HG02759 (cell line): ENCODE measurements around the gene IGSF9.

Source experiments
- ATAC-seq: cut with Tn5 transposase; IDR thresholded peaks from one replicate; pipeline ENCODE4 v1.9.1; 2021; ENCODE audit warnings: mild to moderate bottlenecking, moderate library complexity; ENCODE audit not compliant: unreplicated experiment

The IGSF9 gene, protein sequence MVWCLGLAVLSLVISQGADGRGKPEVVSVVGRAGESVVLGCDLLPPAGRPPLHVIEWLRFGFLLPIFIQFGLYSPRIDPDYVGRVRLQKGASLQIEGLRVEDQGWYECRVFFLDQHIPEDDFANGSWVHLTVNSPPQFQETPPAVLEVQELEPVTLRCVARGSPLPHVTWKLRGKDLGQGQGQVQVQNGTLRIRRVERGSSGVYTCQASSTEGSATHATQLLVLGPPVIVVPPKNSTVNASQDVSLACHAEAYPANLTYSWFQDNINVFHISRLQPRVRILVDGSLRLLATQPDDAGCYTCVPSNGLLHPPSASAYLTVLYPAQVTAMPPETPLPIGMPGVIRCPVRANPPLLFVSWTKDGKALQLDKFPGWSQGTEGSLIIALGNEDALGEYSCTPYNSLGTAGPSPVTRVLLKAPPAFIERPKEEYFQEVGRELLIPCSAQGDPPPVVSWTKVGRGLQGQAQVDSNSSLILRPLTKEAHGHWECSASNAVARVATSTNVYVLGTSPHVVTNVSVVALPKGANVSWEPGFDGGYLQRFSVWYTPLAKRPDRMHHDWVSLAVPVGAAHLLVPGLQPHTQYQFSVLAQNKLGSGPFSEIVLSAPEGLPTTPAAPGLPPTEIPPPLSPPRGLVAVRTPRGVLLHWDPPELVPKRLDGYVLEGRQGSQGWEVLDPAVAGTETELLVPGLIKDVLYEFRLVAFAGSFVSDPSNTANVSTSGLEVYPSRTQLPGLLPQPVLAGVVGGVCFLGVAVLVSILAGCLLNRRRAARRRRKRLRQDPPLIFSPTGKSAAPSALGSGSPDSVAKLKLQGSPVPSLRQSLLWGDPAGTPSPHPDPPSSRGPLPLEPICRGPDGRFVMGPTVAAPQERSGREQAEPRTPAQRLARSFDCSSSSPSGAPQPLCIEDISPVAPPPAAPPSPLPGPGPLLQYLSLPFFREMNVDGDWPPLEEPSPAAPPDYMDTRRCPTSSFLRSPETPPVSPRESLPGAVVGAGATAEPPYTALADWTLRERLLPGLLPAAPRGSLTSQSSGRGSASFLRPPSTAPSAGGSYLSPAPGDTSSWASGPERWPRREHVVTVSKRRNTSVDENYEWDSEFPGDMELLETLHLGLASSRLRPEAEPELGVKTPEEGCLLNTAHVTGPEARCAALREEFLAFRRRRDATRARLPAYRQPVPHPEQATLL

DNA sequence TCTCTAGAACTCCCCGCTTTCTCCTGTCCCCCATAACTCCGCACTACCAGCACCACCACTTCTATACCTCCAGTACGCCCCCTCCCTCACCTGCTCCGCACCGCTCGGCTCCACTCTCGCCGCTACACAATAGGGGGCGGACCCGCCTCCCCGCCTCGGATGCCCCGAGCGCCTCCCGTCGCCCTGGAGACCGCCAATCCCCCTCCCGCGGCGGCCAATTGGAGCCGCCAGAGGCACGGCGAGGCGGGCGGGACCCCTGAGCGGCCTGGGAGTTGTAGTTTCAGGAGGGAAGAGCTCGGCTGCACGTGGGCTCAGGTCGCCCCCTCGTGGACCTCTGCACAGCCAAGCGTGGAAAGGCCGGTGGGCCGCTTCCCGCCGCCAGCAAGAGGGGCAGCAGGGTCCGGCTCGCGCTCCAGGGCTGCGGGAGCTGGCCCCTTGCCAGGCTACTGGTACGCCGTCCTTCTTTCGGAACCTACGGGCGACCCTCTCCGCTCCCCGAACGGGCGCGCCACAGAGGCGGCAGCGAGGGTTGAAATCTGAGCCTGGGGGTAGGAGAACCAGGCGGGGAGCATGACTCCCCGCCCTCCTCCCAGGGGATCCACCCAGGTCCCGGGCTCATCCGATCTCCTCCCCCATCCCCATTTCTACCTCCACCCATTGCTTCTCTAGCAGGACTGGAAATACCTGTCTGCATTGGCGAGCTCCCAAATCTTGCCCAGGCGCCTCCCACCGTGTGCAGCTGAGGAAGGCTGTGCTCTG lies at the start of gene IGSF9:
Gene IGSF9 (minus strand): TSS at position 131 of the 759 bp plus-strand sequence. CDS start 2,159 bp downstream, outside the sequence.
- peak; percentile 81 for ATAC-seq

DNA sequence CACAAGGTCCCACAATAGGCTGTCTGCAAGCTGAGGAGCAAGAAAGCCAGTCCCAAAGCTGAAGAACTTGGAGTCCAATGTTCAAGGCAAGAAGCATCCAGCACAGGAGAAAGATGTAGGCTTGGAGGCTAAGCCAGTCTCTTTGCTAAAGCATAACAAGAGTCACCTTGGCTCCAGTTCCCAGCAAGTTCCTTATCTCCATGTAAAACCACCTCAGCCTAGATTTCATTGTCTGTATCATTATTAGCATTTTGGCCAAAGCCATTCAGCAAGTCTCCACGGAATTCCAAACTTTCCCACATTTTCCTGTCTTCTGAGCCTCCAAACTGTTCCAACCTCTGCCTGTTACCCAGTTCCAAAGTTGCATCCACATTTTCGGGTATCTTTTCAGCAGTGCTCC lies 49.5 kb upstream of the IGSF9 start:
- ATAC-seq: no peak

DNA sequence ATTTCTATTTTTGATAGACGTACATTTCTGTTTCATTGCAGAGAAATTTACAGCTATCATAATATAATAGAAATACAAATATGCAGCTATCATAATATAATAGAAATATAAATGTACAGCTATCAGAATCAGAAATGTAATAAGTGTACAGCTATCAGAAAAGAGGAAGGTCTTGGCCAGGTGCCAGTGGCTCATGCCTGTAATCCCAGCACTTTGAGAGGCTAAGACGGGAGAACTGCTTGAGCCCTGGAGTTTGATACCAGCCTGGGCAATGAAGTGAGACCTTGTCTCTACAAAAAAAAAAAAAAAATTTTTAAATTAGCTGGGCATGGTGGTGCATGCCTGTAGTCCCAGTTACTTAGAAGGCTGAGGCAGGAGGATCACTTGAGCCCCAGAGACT lies 48.5 kb upstream of the IGSF9 start:
- no peak for ATAC-seq

DNA sequence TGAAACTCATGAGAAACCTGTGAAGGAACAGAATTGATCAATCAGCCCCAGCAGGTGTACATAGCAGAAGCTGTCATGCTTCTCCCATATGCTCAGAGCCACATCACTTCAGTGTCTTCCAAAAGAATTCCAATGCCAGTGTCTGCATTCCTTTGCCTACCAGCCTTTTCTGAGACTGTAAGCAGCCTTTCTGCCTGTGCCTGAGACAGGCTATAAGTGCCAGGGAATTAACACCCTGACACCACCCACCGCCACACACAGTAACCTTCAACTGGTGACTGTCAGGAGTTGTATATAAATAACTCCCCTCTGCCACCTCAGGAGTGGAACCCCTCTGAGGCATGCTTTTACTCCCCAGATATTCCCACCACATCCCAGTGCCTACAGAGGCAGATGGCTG lies 46.7 kb upstream of the IGSF9 start:
- ATAC-seq: no peak

DNA sequence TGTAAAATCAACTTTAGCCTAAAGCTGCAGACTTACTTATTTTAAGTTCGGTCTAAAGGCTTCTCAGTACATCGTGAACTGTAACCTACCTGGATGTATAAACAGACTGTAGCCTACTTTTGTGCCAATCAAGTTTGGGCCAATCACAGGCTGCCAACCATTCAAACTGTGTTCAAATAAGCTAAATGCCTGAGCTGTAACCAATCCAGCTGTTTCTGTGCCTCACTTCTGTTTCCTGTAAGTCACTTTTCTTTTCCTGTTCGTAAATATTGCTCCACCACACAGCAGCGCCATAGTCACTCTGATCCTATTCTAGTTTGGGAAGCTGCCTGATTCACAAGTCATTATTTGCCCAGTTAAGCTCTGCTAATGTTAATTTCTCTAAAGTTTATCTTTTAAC lies 46.1 kb upstream of the IGSF9 start:
- no peak for ATAC-seq

DNA sequence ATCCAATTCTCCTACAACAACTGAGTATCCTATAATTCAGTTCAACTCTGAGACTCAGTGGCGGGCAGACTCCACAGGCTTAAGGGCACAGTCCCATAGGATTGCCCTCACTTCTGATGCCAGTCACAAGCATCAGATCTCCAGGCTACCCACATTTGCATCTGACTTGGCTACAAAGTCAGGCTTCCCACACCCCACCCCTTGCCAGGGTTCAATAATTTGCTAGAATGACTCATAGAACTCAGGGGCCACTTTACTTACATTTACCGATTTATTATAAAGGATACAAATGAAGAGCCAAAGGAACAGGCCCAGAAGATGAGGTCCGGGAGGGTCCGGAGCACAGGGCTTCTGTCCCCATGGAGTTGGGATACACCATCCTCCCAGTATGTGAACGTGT lies 44.6 kb upstream of the IGSF9 start:
- ATAC-seq: no peak

DNA sequence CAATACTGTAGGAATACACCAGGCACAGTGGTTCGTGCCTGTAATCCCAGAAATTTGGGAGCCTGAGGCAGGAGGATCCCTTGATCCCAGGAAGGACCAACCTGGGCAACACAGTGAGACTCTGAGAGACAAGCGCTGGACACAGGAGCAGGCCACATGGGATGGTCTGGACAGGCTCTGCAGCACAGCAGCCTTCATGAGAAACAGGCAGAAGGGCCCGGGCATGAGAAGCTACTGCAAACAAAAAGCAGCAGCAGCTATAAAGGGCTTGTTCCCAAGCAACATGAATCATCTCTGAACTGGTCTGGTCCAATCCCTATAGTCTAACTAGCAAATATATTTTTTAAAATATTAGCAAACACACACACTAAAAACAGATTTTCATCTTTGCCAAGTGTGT lies 44.2 kb upstream of the IGSF9 start:
- no peak for ATAC-seq

DNA sequence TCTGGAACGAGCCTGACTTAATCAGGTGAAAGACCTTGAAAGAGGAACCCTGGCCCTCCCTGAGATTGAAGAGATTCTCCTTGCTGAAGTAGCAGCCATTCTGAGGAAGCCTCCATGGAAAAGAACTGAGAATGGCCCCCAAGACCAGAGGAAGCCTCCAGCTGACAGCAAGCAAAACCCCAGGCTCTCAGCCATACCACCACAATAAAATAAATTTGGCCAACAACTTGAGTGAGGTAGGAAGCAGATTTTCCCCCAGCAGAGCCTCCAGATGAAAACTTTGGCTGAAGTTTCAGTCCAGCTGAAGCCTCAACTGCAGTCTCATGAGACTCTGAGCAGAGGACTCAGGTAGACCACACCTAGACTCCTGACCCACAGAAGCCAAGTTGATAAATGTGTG lies 42.6 kb upstream of the IGSF9 start:
- ATAC-seq: no peak

DNA sequence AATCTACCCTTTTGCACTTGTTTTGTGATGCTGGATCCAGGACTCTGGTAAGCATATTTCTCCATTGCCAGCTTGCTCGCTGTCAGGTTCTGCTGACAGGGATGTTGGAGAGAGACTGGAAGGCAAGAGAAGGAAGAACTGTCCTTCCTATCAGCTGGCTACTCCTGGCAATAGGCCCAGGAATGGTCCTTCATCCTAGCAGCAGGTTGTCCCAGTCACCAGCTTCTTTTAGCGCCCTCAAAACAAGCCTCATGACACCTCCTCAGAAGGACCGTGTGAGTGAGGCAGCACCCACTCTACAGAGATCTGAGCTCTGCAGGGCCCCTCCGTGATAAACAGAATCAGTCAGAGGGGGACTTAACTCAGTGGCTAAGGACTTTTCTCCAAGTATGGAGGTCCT lies 41.8 kb upstream of the IGSF9 start:
- no peak for ATAC-seq

DNA sequence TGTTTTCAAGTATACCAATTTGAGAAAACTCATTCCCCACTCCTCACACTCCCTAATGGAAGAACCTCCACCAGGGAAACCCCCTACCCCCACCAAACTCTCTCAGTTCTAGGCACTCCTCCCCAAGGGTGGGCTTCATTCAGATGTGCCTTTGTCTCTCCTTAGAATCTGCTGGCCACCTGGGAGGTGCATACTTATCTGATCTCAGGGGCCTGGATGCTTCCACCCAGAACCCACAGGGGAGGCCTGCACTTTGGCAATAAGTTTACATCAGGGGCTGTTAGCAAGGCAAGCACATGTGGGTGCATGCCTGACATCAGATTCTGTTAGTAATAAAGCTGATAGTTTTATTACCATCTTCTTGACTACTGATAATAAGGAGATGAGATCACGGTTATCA lies 41.1 kb upstream of the IGSF9 start:
- ATAC-seq: no peak

DNA sequence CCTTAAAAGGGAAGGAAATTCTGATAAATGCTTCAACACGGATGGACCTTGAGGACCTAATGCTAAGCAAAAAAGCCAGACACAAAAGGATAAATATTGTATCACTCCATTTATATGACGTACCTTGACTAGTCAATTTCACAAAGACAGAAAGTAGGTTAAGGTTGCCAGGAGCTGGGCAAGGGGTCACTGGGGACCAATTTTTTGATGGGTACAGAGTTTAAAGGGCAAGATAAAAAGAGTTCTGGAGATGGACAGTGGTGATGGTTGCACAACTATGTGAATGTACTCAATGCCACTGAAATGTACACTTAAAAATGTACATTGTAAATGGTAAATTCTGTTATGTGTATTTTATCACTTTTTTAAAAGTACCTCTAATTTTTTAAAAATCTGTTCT lies 40.7 kb upstream of the IGSF9 start:
- ATAC-seq: no peak

DNA sequence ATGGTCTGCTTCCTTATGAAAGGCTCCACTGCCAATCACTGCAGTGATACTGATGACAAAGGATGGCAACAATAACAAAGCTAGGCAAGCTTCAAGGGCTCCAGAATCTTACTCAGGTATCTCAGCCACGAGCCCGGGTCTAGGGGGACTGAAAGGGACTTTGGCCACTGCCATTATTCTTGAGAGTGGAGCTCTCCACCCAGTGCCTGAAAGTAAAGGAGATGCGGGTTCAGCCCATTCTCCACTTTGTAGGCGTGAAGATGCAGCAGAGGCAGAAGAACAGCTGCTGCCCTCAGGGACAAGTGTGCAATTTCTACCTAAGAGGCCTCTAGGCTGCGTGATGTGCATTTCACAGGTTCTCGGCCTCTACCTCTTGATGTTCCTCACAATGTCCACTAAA lies 40.1 kb upstream of the IGSF9 start:
- ATAC-seq: no peak

DNA sequence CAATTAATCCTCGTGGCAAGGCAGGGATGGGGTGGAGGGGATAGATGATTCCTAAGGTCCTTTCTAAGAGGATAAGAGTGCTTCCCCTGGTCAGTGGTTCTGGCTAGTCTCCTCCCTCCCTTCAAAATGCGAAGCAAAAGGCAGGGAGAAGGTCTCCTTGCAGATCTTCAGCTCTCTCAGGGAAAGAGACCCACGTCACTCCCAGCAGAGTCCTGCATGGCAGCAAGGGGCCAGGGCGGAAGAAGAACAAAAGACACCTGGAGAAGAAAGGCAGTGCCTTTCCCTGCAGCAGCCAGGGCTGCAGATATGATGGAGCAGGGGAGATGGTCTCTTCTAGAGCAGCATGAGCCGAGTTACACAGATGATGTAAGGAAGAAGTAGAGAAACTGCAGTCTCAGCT lies 38.3 kb upstream of the IGSF9 start:
- no peak for ATAC-seq

DNA sequence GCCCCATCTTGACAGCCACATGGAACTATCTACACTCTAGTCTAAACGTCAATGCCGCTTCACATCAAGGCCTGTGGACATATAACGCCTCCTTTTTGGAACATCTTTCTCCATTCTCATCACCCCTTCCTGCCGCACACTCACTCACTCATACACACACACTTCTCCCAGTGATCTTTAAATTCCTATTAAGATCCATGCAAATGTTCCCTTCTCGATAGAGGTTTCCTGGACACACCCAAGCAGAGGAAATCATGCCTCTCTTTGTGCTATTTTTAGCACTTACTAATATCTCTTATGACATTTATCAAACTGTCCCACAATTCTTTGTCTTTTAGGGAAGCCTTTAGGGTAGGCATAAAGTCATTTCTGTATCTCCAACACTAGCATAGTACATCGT lies 36.9 kb upstream of the IGSF9 start:
- ATAC-seq: no peak

DNA sequence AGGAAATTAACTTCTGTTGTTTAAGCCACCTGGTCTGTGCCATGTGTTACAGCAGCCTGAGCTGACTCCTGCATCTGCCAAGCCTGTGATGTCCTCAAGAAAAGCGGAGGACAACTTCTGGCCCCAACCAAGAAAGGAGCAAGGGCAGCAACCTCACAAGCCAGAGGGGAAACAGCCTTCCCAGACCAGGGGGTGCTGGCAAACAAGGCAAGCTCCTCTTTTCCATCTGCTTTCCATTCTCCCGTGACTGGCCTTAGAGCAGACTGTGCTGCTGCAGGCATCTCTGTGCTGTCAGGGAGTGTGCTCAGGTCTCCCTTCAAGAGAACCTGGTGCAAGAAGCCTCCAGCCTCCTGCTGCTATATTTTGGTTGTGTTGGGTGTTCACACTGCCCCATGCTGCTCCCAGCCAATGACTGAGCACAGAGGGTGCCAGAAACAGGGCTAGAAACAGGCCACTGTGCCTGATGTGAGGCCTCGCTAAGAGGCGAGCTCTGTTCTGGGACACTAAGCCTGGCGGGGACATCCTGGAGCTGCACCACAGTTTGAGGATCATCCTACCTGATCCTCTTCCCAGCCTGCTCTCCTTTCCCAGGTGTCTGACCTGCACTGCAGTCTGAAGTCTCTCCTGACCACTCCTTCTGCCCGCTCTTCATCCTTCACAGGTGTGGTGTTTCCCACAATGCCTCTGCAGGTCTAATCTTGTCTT lies 36.1 kb upstream of the IGSF9 start:
- ATAC-seq: no peak

DNA sequence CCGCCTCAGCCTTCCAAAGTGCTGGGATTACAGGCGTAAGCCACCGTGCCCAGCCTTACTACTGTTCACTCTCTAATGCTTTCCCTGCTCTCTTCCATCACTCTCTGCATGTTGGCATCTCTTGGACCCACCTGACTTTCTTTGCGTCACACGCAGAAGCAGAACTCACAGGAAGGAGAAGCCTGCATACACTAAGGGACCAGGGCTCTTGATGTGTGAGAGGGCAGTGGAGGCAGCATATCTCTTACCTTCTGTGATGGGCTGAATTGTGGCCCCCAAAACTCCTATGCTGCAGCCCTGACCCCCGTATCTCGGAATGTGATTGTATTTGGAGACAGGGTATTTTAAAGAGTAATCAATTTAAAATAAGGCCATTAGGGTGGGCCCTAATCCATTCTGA lies 35.4 kb upstream of the IGSF9 start:
- no peak for ATAC-seq

DNA sequence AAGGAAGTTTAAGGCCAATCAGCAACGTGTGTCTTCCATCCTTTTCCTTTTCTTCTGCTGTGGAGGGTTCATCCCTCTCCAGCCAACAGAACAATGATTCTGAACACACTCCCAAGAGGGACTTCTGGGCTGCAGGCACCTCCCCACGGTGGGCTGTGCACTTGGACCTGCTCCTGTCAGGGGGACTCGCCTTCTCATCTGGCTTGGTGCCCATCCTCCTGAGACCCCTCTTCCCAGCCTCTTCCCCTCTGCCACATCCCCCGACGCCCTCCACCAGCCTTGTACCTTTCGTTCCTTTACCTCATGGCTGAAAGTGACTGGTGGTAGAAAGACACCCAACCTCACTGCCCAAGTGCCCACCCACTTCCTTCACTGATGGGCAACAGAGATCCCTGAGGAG lies 34.7 kb upstream of the IGSF9 start:
- ATAC-seq: no peak

DNA sequence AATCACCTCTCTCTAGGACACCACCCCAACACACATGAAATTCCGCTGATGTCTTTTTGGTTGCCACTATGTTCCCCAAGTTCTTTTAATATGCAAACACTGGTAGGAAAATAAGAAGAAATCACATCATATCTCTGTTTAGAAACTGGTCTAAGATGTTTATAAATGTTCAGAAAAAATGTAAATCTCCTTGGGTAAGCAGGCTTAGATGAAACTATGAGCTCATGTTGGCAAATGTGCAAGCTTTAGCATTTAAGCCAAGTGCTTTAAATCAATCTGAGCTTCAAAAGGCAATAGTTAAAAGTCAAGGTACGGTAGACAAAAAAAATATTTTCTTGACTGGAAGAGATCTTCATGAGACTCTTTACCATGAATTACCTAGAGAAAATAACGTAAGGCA lies 33.8 kb upstream of the IGSF9 start:
- no peak for ATAC-seq

DNA sequence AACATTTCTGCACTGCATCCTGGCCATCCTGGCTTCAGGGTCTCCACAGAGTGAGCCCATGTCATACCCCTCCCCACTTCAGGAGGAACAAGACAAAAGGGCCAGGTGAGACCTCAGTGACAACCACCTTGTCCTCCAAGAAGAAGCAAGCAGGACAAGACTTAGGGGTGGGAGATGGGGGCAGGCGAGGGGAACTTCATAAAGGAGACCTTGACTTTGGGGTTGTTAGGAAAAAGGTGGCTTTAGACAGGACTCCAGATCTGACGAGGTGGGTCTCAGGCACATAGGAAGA lies 32.6 kb upstream of the IGSF9 start:
- ATAC-seq: no peak

DNA sequence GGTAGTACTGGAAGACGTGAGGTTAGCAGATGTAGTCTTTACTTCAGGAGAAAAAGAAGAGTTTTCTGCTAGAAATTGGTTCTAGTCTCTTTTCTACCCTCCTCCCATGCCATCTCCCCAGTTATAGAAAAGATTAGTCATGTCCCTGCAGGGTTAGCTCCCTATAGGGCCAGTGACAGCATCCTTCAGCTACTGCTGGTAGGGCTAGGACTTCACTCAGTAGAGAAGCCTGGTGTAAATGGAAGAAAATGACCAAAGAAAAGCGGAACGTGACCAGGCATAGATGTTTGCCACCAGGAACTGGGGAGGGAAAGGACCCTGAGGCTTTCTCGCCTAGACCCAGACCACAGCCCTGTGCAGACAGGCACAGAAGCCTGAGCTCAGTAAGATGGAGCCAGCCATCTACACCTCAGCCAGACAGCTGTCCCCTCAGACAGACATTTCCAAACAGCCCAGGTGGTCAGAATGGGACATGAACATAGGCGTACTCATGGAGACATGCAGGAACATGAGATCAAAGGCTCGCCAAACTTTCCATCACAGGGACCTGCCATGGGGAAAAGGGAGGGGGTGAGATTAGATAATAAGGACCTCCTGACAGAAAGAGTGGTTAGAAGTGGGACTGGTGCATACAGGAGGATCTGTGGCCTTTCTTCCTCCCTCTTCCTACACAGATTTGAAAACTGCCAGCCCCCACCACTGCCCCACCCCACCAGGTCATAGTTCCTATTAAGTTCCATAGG lies 32.1 kb upstream of the IGSF9 start:
- no peak for ATAC-seq
